Activated CD4-positive, alpha-beta T cell treated with anti-CD3 and anti-CD28 coated beads, Interleukin-2, amount 50 U/mL, for 48 hours (primary cell): ENCODE measurements around the gene CLNS1A.
"Not testable (repeated sequence)": the region's sequence is repeated elsewhere in the genome, so short reads cannot be mapped to it uniquely, and the experiment has no call there.

Experiments used
- DNase-seq, 2 experiments: peaks; one replicate each; pipeline ENCODE4 v3.0.0-alpha.2; 2020

CLNS1A gene

GRCh38 chr11:77617892-77618291 is 19.7 kb downstream of the CLNS1A start:
- DNase-seq, result no peak

GRCh38 chr11:77611921-77612320 is 25.7 kb downstream of the CLNS1A start:
- no peak for DNase-seq

GRCh38 chr11:77609234-77609633 is 28.4 kb downstream of the CLNS1A start:
- no peak for DNase-seq

- no peak for DNase-seq
Measured at GRCh38 chr11:77604281-77604680, 33.3 kb downstream of the CLNS1A start.

GRCh38 chr11:77602381-77603088 is 35.1 kb downstream of the CLNS1A start:
- DNase-seq, result no peak

- no peak for DNase-seq
Measured at GRCh38 chr11:77598195-77598594, 39.4 kb downstream of the CLNS1A start.

GRCh38 chr11:77596626-77597025 is 41.0 kb downstream of the CLNS1A start:
- DNase-seq, result no peak

- no peak for DNase-seq
Measured at GRCh38 chr11:77593883-77594282, 43.7 kb downstream of the CLNS1A start.

- no peak for DNase-seq
Measured at GRCh38 chr11:77592727-77593126, 44.9 kb downstream of the CLNS1A start.

GRCh38 chr11:77590194-77590782 is 47.3 kb downstream of the CLNS1A start:
- no peak for DNase-seq

GRCh38 chr11:77589521-77590193 is 47.9 kb downstream of the CLNS1A start, which contains the start of gene AQP11:
TSS of gene AQP11 (plus strand) at chr11:77589953. CDS start at chr11:77589993, 40 bp downstream.
- peak; percentile 72 to 78 for DNase-seq

- no peak for DNase-seq
Measured at GRCh38 chr11:77589181-77589520, 48.4 kb downstream of the CLNS1A start.

- no peak for DNase-seq
Measured at GRCh38 chr11:77580712-77581337, 56.8 kb downstream of the CLNS1A start.

- DNase-seq, result not testable (repeated sequence)
Measured at GRCh38 chr11:77575428-77575827, 62.2 kb downstream of the CLNS1A start.

GRCh38 chr11:77570896-77571295 is 66.7 kb downstream of the CLNS1A start:
- DNase-seq, result not testable (repeated sequence)

- no peak for DNase-seq
Measured at GRCh38 chr11:77569676-77570070, 67.9 kb downstream of the CLNS1A start.

GRCh38 chr11:77568916-77569675 is 68.5 kb downstream of the CLNS1A start:
- DNase-seq, result no peak

- no peak for DNase-seq
Measured at GRCh38 chr11:77568306-77568705, 69.3 kb downstream of the CLNS1A start.
